HCT116 (cell line): ENCODE measurements around the gene WFDC5. TPM values are rescaled to one million over a fixed set of nuclear protein-coding genes. Genes with fewer than 3 reads are reported as not detected.

Source experiments
- ATAC-seq: fragments of 200-7000 bp; cut with Tn5 transposase; 2 replicates; pipeline ENCODE4 v1.9.1; 2020; ENCODE audit warnings: mild to moderate bottlenecking, moderate library complexity
- BruUV-seq: library from RNA; stranded (reverse); fragments of 400-500 nt; replicated peaks from 2 replicates; lab custom pipeline; 2021; lab: Mats Ljungman, UMichigan
- CTCF ChIA-PET: fragments of 300-600 bp; sonication (Branson Sonifier 250); formaldehyde crosslinking; loops from one replicate; lab custom pipeline; 2021; ENCODE audit warnings: antibody characterized with exemption; lab: Charles Lee
- POLR2A ChIA-PET: fragments of 300-600, 350-600 bp; sonication (Branson Sonifier 250); formaldehyde crosslinking; loops from one replicate; lab custom pipeline; 2021; ENCODE audit warnings: antibody characterized with exemption; lab: Charles Lee
- RAD21 ChIA-PET, 2 experiments: fragments of 300-600 bp; sonication (Branson Sonifier 250); formaldehyde crosslinking; loops; one replicate each; lab custom pipeline; 2023; ENCODE audit warnings: low total read pairs in 2 of 2; ENCODE audit not compliant: uncharacterized antibody in 2 of 2, unreplicated experiment in 2 of 2, low non-redundant PET in 1 of 2; lab: Charles Lee
- DNase-seq: peaks from one replicate; pipeline ENCODE4 v3.0.0-alpha.2; 2010; ENCODE audit warnings: low read depth, low spot score
- H2AFZ ChIP-seq: fragments of 200-600 bp; shearing (Covaris generic), sonication (generic); 2 replicates; pipeline ENCODE4 v1.6.1; 2017; ENCODE audit warnings: low read depth, mixed run types, mixed read lengths, antibody characterized with exemption, low read length; ENCODE audit not compliant: poor library complexity, severe bottlenecking
- H3K27ac ChIP-seq: 2 replicates; pipeline ENCODE4 v1.5.1; 2012; ENCODE audit warnings: low read depth, low read length
- H3K27me3 ChIP-seq: fragments of 200-600 bp; sonication (generic); 2 replicates; pipeline ENCODE4 v1.6.1; 2016; ENCODE audit warnings: mixed run types, low read length, mixed read lengths; ENCODE audit not compliant: insufficient read depth
- H3K36me3 ChIP-seq, 2 experiments: fragments of 200-500 bp in 1 of 2; fragments of 200-600 bp in 1 of 2; sonication (Bioruptor generic) in 1 of 2; sonication (generic) in 1 of 2; 2 replicates each; pipeline versions ENCODE4 v1.5.1 to v1.6.1; 2014 to 2016; ENCODE audit warnings: low read length in 2 of 2, inconsistent platforms in 1 of 2, mixed read lengths in 1 of 2, mixed run types in 1 of 2; ENCODE audit not compliant: insufficient read depth in 2 of 2, control insufficient read depth in 1 of 2
- H3K4me1 ChIP-seq, 2 experiments: fragments of 200-600 bp in 1 of 2; sonication (generic) in 1 of 2; 2 replicates each; pipeline versions ENCODE4 v1.5.1 to v1.6.1; 2012 to 2017; ENCODE audit warnings: low read length in 2 of 2, inconsistent platforms in 1 of 2, mild to moderate bottlenecking in 1 of 2, mixed read lengths in 1 of 2, mixed run types in 1 of 2, moderate library complexity in 1 of 2; ENCODE audit not compliant: insufficient read depth in 2 of 2, control insufficient read depth in 1 of 2
- H3K4me2 ChIP-seq: fragments of 200-600 bp; sonication (generic); 2 replicates; pipeline ENCODE4 v1.6.1; 2017; ENCODE audit warnings: mixed run types, low read length, mixed read lengths
- H3K4me3 ChIP-seq, 2 experiments: fragments of 200-600 bp in 1 of 2; sonication (generic) in 1 of 2; replicated peaks in 1 of 2; 2 replicates each; pipeline ENCODE4 v1.5.1; 2011 to 2016; ENCODE audit warnings: low read length in 2 of 2, control low read depth in 1 of 2, low read depth in 1 of 2, mild to moderate bottlenecking in 1 of 2, mixed read lengths in 1 of 2, mixed run types in 1 of 2
- H3K79me2 ChIP-seq: fragments of 200-600 bp; sonication (generic); 2 replicates; pipeline ENCODE4 v1.6.1; 2017; ENCODE audit warnings: mild to moderate bottlenecking, mixed run types, low read length, moderate library complexity, mixed read lengths; ENCODE audit not compliant: insufficient read depth
- H3K9ac ChIP-seq: fragments of 200-600 bp; sonication (generic); 2 replicates; pipeline ENCODE4 v1.6.1; 2016; ENCODE audit warnings: low read length, mixed read lengths
- H3K9me2 ChIP-seq: fragments of 200-600 bp; sonication (generic), shearing (Covaris generic); 2 replicates; pipeline ENCODE4 v1.6.1; 2017; ENCODE audit warnings: mixed run types, mild to moderate bottlenecking, moderate library complexity; ENCODE audit not compliant: insufficient read depth
- H3K9me3 ChIP-seq, 2 experiments: fragments of 200-500 bp in 1 of 2; fragments of 200-600 bp in 1 of 2; sonication (Bioruptor generic) in 1 of 2; sonication (generic) in 1 of 2; 2 replicates each; pipeline ENCODE4 v1.6.1; 2014 to 2017; ENCODE audit warnings: low read length in 2 of 2, mixed read lengths in 2 of 2, inconsistent platforms in 1 of 2, low read depth in 1 of 2, mild to moderate bottlenecking in 1 of 2, mixed run types in 1 of 2, moderate library complexity in 1 of 2; ENCODE audit not compliant: control insufficient read depth in 1 of 2, insufficient read depth in 1 of 2
- H4K20me1 ChIP-seq: fragments of 200-600 bp; sonication (generic), shearing (Covaris generic); 2 replicates; pipeline ENCODE4 v1.6.1; 2017; ENCODE audit warnings: mixed run types, mild to moderate bottlenecking, moderate library complexity; ENCODE audit not compliant: insufficient read depth
- CBX3 ChIP-seq: IDR thresholded peaks from 2 replicates; pipeline ENCODE4 v1.6.1; 2012; ENCODE audit warnings: low read depth
- CEBPB ChIP-seq: IDR thresholded peaks from 2 replicates; pipeline ENCODE4 v1.6.1; 2012; ENCODE audit warnings: low read depth
- EZH2phosphoT487 ChIP-seq: fragments of 200-600 bp; IDR thresholded peaks from 2 replicates; pipeline ENCODE4 v1.6.1; 2018; ENCODE audit warnings: antibody characterized with exemption, borderline replicate concordance
- JUND ChIP-seq: IDR thresholded peaks from 2 replicates; pipeline ENCODE4 v1.6.1; 2012
- POLR2A ChIP-seq: IDR thresholded peaks from 2 replicates; pipeline ENCODE4 v1.7.0; 2011; ENCODE audit warnings: borderline replicate concordance; ENCODE audit not compliant: insufficient read depth, insufficient read length; ENCODE audit errors: extremely low read depth
- POLR2AphosphoS5 ChIP-seq: IDR thresholded peaks from 2 replicates; pipeline ENCODE4 v1.6.1; 2011; ENCODE audit warnings: mild to moderate bottlenecking, low read depth, low read length, moderate library complexity
- RAD21 ChIP-seq: IDR thresholded peaks from 2 replicates; pipeline ENCODE4 v1.6.1; 2012; ENCODE audit warnings: low read depth, mild to moderate bottlenecking
- SIN3A ChIP-seq: IDR thresholded peaks from 2 replicates; pipeline ENCODE4 v1.6.1; 2012; ENCODE audit warnings: low read depth
- TCF7L2 ChIP-seq: IDR thresholded peaks from 2 replicates; pipeline ENCODE4 v1.7.0; 2011; ENCODE audit warnings: borderline replicate concordance, inconsistent platforms; ENCODE audit not compliant: insufficient read depth, insufficient read length; ENCODE audit errors: extremely low read depth
- ZFX ChIP-seq: fragments of 450-650 bp; IDR thresholded peaks from 2 replicates; pipeline ENCODE4 v1.6.1; 2017
- ZNF274 ChIP-seq: fragments of 200-500 bp; sonication (Bioruptor generic); IDR thresholded peaks from 2 replicates; pipeline ENCODE4 v1.6.1; 2014; ENCODE audit warnings: mild to moderate bottlenecking, low read depth, low read length, inconsistent platforms
- intact Hi-C: fragments of 100-400 bp; cut with micrococcal nuclease; formaldehyde crosslinking; loops from 2 replicates; pipeline ENCODE4 v1.10.0; 2022
- total RNA-seq: library from RNA; stranded (reverse); gene quantifications from one replicate; pipeline ENCODE4 v1.2.1, GENCODE V29; 2021; ENCODE audit not compliant: unreplicated experiment
- TF ChIP-seq, protein P1 (sequence below): IDR thresholded peaks from 2 replicates; pipeline ENCODE4 v1.6.1; 2012; ENCODE audit warnings: low read depth
- TF ChIP-seq, protein P2 (sequence below): IDR thresholded peaks from 2 replicates; pipeline ENCODE4 v1.6.1; 2012

WFDC5 gene
- total RNA-seq, 1 experiment from 2014 or later: not detected

GRCh38 chr20:45153752-45154151 is 38.8 kb upstream of the WFDC5 start:
- H3K79me2 ChIP-seq: no peaks in the 10 kb centered on the region
- DNase-seq: no peak
- ChIA-PET RAD21 (no interaction called here), POLR2A (no interaction called here), CTCF (no interaction called here)
- no peak overlapping the region for H3K4me3 ChIP-seq
- H3K36me3 ChIP-seq: no peaks in the 10 kb centered on the region
- H3K9me2 ChIP-seq: no peaks in the 10 kb centered on the region
- H3K9ac ChIP-seq: no peak overlapping the region
- H3K4me2 ChIP-seq: no peak overlapping the region
- no peak for TF ChIP-seq RAD21
- TF ChIP-seq, protein P1, sequence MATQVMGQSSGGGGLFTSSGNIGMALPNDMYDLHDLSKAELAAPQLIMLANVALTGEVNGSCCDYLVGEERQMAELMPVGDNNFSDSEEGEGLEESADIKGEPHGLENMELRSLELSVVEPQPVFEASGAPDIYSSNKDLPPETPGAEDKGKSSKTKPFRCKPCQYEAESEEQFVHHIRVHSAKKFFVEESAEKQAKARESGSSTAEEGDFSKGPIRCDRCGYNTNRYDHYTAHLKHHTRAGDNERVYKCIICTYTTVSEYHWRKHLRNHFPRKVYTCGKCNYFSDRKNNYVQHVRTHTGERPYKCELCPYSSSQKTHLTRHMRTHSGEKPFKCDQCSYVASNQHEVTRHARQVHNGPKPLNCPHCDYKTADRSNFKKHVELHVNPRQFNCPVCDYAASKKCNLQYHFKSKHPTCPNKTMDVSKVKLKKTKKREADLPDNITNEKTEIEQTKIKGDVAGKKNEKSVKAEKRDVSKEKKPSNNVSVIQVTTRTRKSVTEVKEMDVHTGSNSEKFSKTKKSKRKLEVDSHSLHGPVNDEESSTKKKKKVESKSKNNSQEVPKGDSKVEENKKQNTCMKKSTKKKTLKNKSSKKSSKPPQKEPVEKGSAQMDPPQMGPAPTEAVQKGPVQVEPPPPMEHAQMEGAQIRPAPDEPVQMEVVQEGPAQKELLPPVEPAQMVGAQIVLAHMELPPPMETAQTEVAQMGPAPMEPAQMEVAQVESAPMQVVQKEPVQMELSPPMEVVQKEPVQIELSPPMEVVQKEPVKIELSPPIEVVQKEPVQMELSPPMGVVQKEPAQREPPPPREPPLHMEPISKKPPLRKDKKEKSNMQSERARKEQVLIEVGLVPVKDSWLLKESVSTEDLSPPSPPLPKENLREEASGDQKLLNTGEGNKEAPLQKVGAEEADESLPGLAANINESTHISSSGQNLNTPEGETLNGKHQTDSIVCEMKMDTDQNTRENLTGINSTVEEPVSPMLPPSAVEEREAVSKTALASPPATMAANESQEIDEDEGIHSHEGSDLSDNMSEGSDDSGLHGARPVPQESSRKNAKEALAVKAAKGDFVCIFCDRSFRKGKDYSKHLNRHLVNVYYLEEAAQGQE: no peak
- no peak for TF ChIP-seq JUND
- no peak for TF ChIP-seq POLR2AphosphoS5
- TF ChIP-seq, protein P2, sequence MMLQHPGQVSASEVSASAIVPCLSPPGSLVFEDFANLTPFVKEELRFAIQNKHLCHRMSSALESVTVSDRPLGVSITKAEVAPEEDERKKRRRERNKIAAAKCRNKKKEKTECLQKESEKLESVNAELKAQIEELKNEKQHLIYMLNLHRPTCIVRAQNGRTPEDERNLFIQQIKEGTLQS: no peak
- TF ChIP-seq EZH2phosphoT487: no peak
- no peak for TF ChIP-seq POLR2A
- TF ChIP-seq CEBPB: no peak
- TF ChIP-seq CBX3: no peak
- no peak for TF ChIP-seq TCF7L2
- no peak for TF ChIP-seq SIN3A
- no peak for TF ChIP-seq ZNF274
- no peak for TF ChIP-seq ZFX
- TF ChIP-seq, all 23 proteins: peak for 0
- Histone ChIP-seq H4K20me1 (no peaks in the 10 kb centered on the region), H3K4me1 (peaks cover 0 to 7% of the 10 kb centered on the region in 2 experiments; a peak in 1 of 4 replicates), H2AFZ (no peak overlapping the region), H3K27ac (no peak overlapping the region), H3K9me3 (no peaks in the 10 kb centered on the region), H3K27me3 (peaks cover 8% of the 10 kb centered on the region; the same call in 1 of the 2 replicates)
- no peak for ATAC-seq
- BruUV-seq: no TSS peak
- intact Hi-C loops: no loop called here
